Vagina (tissue), 2 donors: ENCODE measurements around the gene SMOC2. TPM values are rescaled to one million over a fixed set of nuclear protein-coding genes. Genes with fewer than 3 reads are reported as not detected.

ENCODE experiments used
- DNase-seq, 2 donors: peaks; one replicate each; pipeline ENCODE4 v3.0.0-alpha.2; 2017; ENCODE audit errors: extremely low spot score in 2 of 2
- H3K27ac ChIP-seq: fragments of 200-600 bp; sonication (generic); one replicate; pipeline ENCODE4 v1.5.1; 2019
- H3K27me3 ChIP-seq: fragments of 200-600 bp; sonication (generic); one replicate; pipeline ENCODE4 v1.5.1; 2019
- H3K36me3 ChIP-seq, 2 donors: fragments of 200-600 bp; sonication (generic); one replicate each; pipeline ENCODE4 v1.5.1; 2017 to 2019
- H3K4me1 ChIP-seq: fragments of 200-600 bp; sonication (generic); one replicate; pipeline ENCODE4 v1.5.1; 2019
- H3K4me3 ChIP-seq, 2 donors: fragments of 200-600 bp; sonication (generic); 1 replicate in 1 of 2; 2 replicates in 1 of 2; pipeline ENCODE4 v1.5.1; 2016 to 2019
- H3K9me3 ChIP-seq: fragments of 200-600 bp; sonication (generic); one replicate; pipeline ENCODE4 v1.5.1; 2019
- CTCF ChIP-seq, 3 experiments: fragments of 450-650 bp in 2 of 3; fragments of 200-600 bp in 1 of 3; sonication (generic) in 1 of 3; IDR thresholded peaks; one replicate each; pipeline ENCODE4 v1.5.1; 2017 to 2019; ENCODE audit warnings: antibody characterized with exemption in 3 of 3, mild to moderate bottlenecking in 2 of 3, moderate library complexity in 2 of 3
- POLR2A ChIP-seq, 2 donors: fragments of 450-650 bp; IDR thresholded peaks; one replicate each; pipeline ENCODE4 v1.6.1; 2017; ENCODE audit warnings: antibody characterized with exemption in 2 of 2, mild to moderate bottlenecking in 2 of 2, moderate library complexity in 2 of 2
- POLR2AphosphoS5 ChIP-seq, 2 donors: sonication (generic); formaldehyde crosslinking; IDR thresholded peaks; one replicate each; pipeline ENCODE4 v1.9.0; 2017; ENCODE audit warnings: antibody characterized with exemption in 2 of 2, mild to moderate bottlenecking in 2 of 2, low read depth in 1 of 2; ENCODE audit not compliant: insufficient read depth in 1 of 2
- intact Hi-C: fragments of 100-400 bp; cut with DNase I; formaldehyde crosslinking; loops from one replicate; pipeline ENCODE4 v1.15.1; 2023
- total RNA-seq: library from RNA; depleted of rRNA; stranded (reverse); fragments of >200 nt; gene quantifications from one replicate; pipeline ENCODE4 v1.2.3, GENCODE V29; 2016

SMOC2 gene
- total RNA-seq, 1 donor from 2014 or later, result 22.1 TPM

GRCh38 chr6:168615837-168616236, 174.9 kb downstream of the SMOC2 start:
- Histone ChIP-seq H3K27ac (no peak overlapping the region), H3K4me1 (no peaks in the 10 kb centered on the region), H3K27me3 (no peaks in the 10 kb centered on the region), H3K9me3 (no peaks in the 10 kb centered on the region), H3K4me3 (no peak overlapping the region), H3K36me3 (no peaks in the 10 kb centered on the region)
- intact Hi-C loops, result no loop called here
- DNase-seq, result no peak
- no peak for TF ChIP-seq POLR2AphosphoS5 (IDR thresholded peaks at IDR 0.05; ENCODE audit: insufficient read depth in 1 of 2, low read depth in 1 of 2)
- no peak for TF ChIP-seq POLR2A (IDR thresholded peaks at IDR 0.05)
- no peak for TF ChIP-seq CTCF (IDR thresholded peaks at IDR 0.05)

- Histone ChIP-seq H3K27me3 (no peaks in the 10 kb centered on the region), H3K36me3 (no peaks in the 10 kb centered on the region), H3K9me3 (no peaks in the 10 kb centered on the region), H3K4me3 (no peak overlapping the region), H3K4me1 (no peaks in the 10 kb centered on the region), H3K27ac (no peak overlapping the region)
- intact Hi-C loops, result no loop called here
- DNase-seq, result no peak
- TF ChIP-seq POLR2A (IDR thresholded peaks at IDR 0.05) (no peak), CTCF (IDR thresholded peaks at IDR 0.05) (no peak), POLR2AphosphoS5 (IDR thresholded peaks at IDR 0.05; ENCODE audit: insufficient read depth in 1 of 2, low read depth in 1 of 2) (no peak)
Observed at GRCh38 chr6:168616816-168617765, 176.1 kb downstream of the SMOC2 start.

- H3K27me3 ChIP-seq, result no peaks in the 10 kb centered on the region
- H3K9me3 ChIP-seq, result no peaks in the 10 kb centered on the region
- DNase-seq, result no peak
- TF ChIP-seq POLR2AphosphoS5 (IDR thresholded peaks at IDR 0.05; ENCODE audit: insufficient read depth in 1 of 2, low read depth in 1 of 2), result no peak
- TF ChIP-seq POLR2A (IDR thresholded peaks at IDR 0.05), result no peak
- TF ChIP-seq CTCF (IDR thresholded peaks at IDR 0.05), result no peak
- intact Hi-C loops, result no loop called here
- no peaks in the 10 kb centered on the region for H3K4me1 ChIP-seq
- H3K36me3 ChIP-seq, result no peaks in the 10 kb centered on the region
- no peak overlapping the region for H3K4me3 ChIP-seq
- H3K27ac ChIP-seq, result no peak overlapping the region
Observed at GRCh38 chr6:168618546-168619315, 177.7 kb downstream of the SMOC2 start.

- Histone ChIP-seq H3K4me3 (no peak overlapping the region), H3K27me3 (no peaks in the 10 kb centered on the region), H3K9me3 (no peaks in the 10 kb centered on the region), H3K27ac (no peak overlapping the region), H3K4me1 (no peaks in the 10 kb centered on the region), H3K36me3 (no peaks in the 10 kb centered on the region)
- DNase-seq, result no peak
- intact Hi-C loops, result no loop called here
- TF ChIP-seq POLR2A (IDR thresholded peaks at IDR 0.05), result no peak
- no peak for TF ChIP-seq POLR2AphosphoS5 (IDR thresholded peaks at IDR 0.05; ENCODE audit: insufficient read depth in 1 of 2, low read depth in 1 of 2)
- TF ChIP-seq CTCF (IDR thresholded peaks at IDR 0.05), result no peak
Observed at GRCh38 chr6:168619560-168620314, 178.8 kb downstream of the SMOC2 start.
